HepG2 (cell line): ENCODE measurements around the gene RPTOR.

Experiments
- CTCF ChIP-seq: sonication (generic); formaldehyde crosslinking; IDR thresholded peaks from 2 replicates; pipeline ENCODE4 v1.5.0; 2020; ENCODE audit warnings: mild to moderate bottlenecking, missing genetic modification reagents, moderate library complexity
- FOXO1 ChIP-seq: sonication (generic); formaldehyde crosslinking; IDR thresholded peaks from 2 replicates; pipeline ENCODE4 v1.4.0; 2020; ENCODE audit warnings: missing genetic modification reagents
- KDM1A ChIP-seq: IDR thresholded peaks from 2 replicates; pipeline ENCODE4 v1.6.1; 2016; ENCODE audit warnings: missing compliant biosample characterization
- MAX ChIP-seq: IDR thresholded peaks from 2 replicates; pipeline ENCODE4 v1.6.1; 2012; ENCODE audit warnings: inconsistent platforms
- TCF7L2 ChIP-seq: IDR thresholded peaks from 2 replicates; pipeline ENCODE4 v1.6.1; 2011; ENCODE audit warnings: mild to moderate bottlenecking, low read depth, low read length, moderate library complexity
- TEF ChIP-seq: sonication (generic); formaldehyde crosslinking; IDR thresholded peaks from 2 replicates; pipeline ENCODE4 v1.5.0; 2020; ENCODE audit warnings: missing genetic modification reagents
- YY1 ChIP-seq: IDR thresholded peaks from 2 replicates; pipeline ENCODE4 v1.6.1; 2011; ENCODE audit warnings: low read length, low read depth, moderate library complexity, mild to moderate bottlenecking; ENCODE audit not compliant: insufficient read depth, insufficient replicate concordance
- ZNF264 ChIP-seq: sonication (generic); formaldehyde crosslinking; IDR thresholded peaks from 2 replicates; pipeline ENCODE4 v1.4.0; 2020; ENCODE audit warnings: missing genetic modification reagents
- ZNF282 ChIP-seq: fragments of 450-650 bp; IDR thresholded peaks from 2 replicates; pipeline ENCODE4 v1.6.1; 2018; ENCODE audit not compliant: partially characterized antibody

GRCh38 chr17:80835816-80836657 is 291.4 kb downstream of the RPTOR start:
- TF ChIP-seq TEF (CRISPR knock-in tag) (no peak), ZNF282 (no peak), CTCF (CRISPR knock-in tag) (no peak), KDM1A (CRISPR knock-in tag) (no peak), TCF7L2 (no peak), YY1 (no peak), MAX (no peak), ZNF264 (CRISPR knock-in tag) (no peak), FOXO1 (CRISPR knock-in tag) (no peak)
